CD4-positive, alpha-beta T cell treated with Interleukin-6 at 100 ng/mL for 8 hours (primary cell): Measurements from ENCODE around the gene SULT1A2.
"Not testable (repeated sequence)": the region's sequence is repeated elsewhere in the genome, so short reads cannot be mapped to it uniquely, and the experiment has no call there.

Experiments
- DNase-seq: peaks from one replicate; pipeline ENCODE4 v3.0.0-alpha.2; 2020; ENCODE audit warnings: mixed read lengths, low spot score

SULT1A2 gene

DNA sequence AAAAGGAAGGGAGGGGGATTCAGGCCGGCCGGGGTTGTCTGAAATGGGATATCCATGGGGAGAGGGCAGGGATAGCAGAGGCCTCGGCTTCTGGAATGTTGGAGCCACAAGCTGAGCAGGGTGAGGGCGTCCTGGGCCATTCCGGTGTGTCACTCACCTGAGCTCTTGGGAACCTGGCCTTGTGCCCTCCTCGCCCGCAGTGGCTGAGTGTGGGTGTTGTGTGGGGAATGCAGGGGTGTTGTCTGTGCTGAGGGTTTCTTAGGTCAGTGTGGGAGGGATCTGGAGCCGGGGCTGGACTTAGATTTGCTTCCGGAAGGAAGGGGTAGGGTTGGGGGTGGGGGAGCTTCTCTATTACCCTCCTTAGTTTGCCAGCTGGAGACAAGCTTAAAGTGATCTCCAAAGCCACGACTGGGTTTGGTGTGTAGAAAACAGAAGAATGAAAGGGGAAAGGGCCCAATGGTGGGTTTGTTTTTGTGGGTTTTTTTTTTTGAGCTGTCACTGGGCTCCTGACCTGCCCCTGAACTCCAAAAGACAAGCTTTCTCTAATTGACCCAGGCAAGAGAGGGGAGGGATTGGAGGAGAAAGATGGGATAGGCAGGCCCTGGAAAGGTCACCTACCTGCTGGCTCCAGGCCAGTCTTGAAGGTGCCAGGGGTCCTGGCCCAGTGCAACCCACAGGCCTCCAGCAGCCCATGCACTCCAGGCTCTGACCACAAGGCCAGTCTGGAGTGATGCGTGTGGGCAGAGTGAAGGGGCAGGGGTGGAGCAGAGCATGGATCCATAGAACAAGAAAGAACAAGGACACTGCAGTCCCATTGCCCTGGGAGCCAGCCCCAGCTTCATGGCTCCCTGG lies at the start of gene SULT1A2:
TSS of gene SULT1A2 (minus strand) at position 211 of the 852 bp plus-strand sequence. CDS start 1,120 bp downstream, outside the sequence.
- DNase-seq: no peak

DNA sequence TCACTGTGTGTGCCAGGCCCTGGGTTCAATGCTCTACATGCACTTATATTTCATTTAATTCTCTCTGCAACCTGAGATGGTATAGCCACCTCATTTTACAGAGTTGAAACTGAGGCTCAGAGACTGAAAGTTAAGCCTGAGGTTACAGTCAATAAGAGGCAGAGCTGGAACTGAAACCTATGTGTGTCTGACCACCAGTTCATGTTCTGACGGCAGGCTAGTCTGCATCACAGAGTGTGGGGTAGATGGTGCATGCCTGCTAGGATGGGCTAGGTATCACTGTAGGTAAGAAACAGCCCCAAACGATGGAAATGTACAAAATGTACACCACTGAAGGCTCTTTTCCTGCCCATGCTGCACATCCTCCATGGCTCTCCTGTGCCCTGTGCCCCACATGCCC lies 43.1 kb upstream of the SULT1A2 start:
- not testable (repeated sequence) for DNase-seq

DNA sequence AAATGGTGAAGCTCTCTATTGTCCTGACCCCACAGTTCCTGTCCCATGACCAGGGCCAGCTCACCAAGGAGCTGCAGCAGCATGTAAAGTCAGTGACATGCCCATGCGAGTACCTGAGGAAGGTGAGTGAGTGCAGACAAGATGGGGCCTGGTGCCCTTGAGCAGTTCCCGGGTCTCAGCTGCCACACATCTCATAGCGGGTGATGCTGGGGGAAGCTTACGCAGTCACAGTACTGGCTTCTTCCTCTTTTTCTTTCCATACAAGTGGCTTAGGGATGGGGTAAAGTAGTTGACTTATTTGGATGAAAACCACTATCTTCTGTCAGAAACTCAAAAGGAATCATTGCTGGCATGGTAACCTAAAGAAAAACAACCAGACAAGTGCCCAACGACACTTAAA lies 41.5 kb upstream of the SULT1A2 start:
- DNase-seq: not testable (repeated sequence)

DNA sequence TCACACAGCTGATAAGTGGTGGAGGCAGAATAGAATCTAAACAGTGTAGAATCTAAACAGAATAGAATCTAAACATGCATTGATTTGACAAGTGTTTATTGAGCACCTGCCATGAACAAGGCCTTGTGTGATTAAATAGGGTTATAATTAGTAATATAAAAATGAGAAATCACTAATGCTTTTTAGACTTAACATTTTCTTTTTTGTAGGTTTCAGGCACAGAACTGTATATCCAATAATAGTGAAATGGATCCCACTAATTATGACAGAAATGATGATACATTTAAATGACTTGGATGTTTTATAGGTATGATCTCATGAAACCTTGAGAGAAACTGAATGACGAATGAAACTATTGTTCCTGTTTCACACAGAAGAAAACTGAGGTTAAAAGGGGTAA lies 40.9 kb upstream of the SULT1A2 start, which contains the start of gene NPIPB8:
TSS of gene NPIPB8 (plus strand) at position 301 of the 400 bp plus-strand sequence. CDS start 296 bp downstream, outside the sequence.
- not testable (repeated sequence) for DNase-seq

DNA sequence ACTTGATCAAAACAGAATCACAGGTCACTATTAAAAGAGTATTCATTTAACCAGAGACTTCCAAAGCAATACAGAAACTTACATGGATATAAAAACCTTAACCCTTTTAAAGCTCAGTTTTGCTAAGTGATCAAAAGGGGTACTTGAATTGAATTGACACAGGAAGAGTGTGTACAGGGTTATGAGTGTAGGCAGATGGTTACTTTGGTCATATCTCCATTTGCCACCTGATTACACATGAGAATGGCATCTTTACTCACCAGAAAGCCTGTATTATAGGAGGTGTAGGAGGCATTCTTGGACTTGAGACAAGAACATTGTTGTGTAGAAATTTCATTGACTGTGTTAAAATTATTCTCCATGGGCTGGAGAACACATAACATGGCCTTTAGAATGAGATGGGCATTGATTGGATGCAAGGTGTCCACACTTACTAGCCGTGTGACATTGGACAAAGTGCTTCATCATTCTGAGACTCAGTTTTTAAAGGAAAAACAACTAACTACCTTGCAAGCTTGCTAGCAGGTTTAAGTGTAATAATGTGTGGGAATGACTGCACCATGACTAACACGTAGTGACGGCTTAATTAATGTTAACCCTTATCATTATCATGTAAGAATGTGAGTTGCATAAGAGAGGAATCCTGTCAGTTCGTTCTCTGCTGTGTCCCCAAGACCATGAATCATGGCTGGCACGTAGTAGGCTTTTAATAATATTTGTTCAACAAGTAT lies 39.4 kb upstream of the SULT1A2 start:
- DNase-seq: not testable (repeated sequence)

DNA sequence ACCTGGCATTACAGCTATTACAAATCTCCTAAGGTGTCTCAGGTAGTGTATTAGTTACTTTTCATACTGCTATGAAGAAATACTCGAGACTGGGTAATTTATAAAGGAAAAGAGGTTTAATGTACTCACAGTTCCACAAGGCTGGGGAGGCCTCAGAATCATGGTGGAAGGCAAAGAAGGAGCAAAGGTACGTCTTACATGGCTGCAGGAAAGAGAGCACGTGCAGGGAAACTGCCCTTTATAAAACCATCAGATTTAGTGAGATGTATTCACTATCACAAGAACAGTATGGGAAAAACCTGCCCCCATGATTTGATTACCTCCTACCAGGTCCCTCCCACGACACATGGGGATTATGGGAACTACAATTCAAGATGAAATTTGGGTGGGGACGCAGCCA lies 34.1 kb upstream of the SULT1A2 start:
- DNase-seq: not testable (repeated sequence)

DNA sequence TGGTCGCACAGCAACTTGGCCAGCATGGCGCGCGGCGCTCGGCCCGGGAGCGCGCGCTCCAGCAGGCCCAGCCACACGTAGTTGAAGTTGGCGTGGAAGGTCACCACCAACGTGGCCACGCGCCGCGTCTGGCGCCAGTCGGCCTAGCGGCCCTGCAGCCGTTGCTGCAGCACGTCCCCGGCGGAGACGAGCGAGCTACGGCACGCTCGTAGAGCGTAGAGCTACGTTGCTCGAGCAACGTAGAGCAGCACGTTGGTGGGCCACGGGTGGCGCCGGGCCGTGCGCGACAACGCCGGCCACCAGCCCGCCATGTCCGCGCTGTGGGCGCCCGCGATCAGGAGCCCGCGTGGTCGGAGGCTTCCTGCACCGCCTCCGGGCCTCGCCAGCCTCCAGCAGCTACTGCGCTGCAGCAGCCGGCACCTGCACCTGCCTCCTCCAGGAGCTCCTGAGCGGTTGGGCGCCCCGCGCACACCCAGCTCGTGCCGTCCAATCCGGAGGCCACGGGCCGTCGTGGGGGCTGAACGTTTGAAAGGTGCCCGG lies 26.4 kb upstream of the SULT1A2 start:
- DNase-seq: peak; percentile 64

DNA sequence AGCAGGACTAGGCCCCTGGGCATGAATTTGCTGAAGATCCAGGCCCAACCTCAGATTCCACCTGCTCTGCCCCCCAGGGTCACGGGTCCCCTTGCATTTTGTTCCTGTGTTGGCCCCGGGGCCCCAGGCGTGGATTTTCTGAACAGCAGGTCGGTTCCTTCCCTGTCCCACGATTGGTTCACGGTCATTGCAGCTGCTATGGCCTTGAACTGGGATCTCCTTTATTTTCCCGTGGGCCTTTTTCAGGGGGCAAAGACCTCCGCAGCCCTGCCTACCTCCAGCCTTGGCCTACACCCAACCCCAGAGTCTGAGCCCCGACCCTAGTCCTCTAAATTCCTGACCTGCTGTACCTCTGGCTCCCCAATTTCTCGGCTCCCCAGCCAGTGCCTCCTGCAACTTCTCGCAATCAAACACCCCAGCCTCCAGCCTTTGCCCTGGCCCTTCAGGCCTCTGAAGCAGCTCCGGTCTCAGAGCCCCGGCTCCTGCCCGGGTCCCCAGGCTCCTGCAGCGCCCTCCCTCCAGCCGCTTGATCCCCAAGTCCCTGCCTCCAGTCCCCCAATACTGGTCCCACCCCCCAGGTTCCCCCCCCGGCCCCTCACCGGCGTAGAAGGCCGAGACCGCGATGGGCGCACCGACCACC lies 25.8 kb upstream of the SULT1A2 start:
- DNase-seq: not testable (repeated sequence)

DNA sequence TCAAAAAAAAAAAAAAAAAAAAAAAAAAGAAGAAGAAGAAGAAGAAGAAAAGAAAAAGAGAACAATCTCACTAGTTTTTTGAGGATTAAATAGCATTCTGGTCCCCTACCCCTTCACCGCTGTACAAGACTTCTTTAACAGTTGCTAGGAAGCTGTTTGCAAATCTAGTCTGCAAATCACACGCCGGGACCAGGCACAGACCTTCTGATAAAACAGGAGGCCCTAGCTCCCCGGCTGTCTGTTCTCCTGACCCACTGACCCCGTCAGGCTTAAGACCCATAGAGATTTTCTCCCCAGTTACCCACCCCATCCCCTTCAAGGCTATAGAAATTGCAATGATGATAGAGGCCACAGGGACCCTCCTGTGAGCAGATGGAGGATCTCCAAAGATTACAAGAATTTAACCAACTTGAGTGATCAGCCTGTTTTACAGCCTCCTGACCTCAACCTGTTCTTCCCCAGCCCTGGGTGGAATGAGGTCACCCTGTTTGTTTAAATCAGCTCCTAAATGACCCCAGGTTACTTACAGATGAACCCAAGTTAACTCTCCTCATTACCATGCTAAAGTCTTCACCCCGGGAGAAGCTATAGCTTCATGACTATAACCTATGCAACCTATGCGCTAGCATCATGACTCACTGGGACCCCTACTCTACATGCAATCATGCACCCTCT lies 24.8 kb upstream of the SULT1A2 start:
- DNase-seq: no peak

DNA sequence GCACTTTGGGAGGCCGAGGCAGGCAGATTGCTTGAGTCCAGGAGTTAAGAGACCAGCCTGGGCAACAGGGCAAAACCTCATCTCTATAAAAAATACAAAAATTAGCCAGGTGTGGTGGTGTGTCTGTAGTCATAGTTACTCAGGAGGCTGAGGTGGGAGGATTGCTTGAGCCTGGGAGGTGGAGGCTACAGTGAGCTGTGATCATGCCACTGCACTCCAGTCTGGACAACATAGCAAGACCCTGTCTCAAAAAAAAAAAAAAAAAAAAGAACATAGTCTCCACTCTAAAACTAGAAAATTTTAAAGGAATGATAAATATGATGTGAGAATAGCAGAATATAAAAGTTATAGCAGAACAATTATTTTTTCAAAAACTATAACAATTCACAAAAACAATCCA lies 23.5 kb upstream of the SULT1A2 start:
- not testable (repeated sequence) for DNase-seq

DNA sequence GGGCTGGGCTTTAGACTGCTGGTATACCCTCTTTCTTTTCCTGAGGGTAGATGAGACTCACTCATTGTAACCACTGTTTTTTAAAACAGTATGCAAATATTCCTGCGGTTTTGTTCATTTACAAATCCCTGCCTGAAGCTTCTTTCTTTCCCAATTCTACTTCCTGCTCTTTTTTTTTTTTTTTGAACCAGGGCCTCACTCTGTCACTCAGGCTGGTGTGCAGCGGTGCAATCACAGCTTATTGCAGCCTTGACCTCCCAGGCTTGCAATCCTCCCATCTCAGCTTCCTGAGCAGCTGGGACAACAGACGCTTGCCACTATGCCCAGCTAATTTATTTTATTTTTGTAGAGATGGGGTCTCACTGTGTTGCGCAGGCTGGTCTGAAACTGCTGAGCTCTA lies 21.0 kb upstream of the SULT1A2 start:
- DNase-seq: no peak

DNA sequence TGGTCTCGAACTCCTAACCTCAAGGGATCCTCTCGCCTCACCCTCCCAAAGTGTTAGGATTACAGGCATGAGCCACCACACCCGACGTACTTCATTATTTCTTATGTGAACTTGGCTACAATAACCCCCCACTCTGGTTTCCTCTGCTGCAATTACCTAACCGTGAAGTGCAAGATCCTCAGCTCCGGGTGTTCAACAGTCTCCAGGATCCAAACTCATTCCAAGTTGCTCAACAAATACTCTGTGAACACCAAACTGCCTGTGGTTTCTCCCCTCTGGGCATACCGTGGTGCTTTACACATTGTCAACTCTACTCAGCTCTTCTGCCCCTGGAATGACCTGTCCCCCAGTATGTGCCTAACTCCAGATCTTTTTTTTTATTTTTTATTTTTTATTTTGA lies 19.8 kb upstream of the SULT1A2 start:
- no peak for DNase-seq

DNA sequence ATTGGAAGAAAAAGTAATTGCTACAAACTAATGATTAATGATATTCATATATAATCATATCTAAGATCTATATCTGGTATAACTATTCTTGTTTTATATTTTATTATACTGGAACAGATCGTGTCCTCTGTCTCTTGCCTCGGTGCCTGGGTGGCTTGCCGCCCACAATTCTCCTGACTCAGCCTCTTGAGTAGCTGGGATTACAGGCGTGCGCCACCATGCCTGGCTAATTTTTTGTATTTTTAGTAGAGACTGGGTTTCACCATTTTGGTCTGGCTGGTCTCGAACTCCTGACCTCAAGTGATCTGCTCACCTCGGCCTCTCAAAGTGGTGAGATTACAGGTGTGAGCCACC lies 19.4 kb upstream of the SULT1A2 start:
- DNase-seq: not testable (repeated sequence)

DNA sequence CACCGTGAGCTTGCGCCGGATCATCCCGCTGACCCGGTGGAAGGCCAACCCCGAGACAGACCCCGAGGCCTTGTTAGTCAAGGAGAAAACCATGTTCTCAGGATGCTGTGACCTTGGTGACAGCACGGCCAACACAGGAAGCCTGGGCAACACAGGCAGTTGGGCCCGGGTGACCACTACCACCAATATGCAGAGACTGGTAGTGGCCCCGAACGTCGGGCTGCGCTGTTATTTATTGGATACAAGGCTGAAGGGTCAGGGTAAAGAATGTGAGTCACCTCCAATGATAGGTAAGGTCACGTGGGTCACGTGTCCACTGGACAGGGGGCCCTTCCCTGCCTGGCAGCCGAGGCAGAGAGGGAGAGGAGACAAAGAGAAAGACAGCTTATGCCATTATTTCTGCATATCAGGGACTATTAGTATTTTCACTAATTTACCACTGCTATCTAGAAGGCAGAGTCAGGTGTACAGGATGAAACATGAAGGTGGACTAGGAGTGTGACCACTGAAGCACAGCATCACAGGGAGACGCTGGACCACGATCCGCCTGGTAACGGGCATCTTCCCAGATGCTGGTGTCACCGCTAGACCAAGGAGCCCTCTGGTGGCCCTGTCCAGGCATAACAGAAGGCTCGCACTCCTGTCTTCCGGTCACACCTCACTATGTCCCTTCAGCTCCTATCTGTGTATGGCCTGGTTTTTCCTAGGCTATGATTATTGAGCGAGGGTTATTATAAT lies 18.8 kb upstream of the SULT1A2 start:
- not testable (repeated sequence) for DNase-seq

DNA sequence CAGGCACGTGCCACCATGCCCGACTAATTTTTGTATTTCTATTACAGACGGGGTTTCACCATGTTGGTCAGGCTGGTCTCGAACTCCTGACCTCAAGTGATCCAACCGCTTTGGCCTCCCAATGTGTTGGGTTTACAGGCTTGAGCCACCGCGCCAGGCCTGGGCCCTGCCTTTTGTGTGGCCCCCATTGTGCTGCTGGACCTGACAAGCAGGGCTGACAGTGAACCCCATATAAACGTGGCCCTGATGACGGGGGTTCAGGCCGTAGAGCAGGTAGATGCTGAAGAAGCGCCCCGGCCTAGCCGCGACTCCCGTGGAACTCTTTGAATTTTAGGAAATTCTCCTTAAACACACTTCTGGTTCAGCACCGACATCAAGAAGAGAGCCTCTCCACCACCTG lies 17.7 kb upstream of the SULT1A2 start:
- DNase-seq: not testable (repeated sequence)

DNA sequence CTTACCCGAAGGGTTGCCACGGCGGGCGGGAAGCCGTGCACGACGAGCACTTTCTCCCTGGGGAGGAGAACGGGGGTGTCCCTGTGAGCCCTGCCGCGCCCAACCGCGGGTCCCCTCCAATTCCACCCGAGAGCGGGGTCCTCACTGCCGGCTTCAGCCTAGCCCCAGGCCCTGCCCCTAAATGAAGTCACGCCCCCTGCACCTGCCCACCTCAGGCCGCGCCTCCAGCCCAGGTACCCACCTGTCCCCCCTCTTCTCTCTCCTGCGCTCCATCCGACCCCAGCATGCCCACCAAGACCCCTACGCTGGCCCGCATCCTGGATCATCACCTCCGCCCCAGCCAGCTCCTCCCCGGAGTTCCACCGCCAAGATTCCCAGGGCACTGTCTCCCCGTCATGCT lies 17.1 kb upstream of the SULT1A2 start:
- DNase-seq: not testable (repeated sequence)

DNA sequence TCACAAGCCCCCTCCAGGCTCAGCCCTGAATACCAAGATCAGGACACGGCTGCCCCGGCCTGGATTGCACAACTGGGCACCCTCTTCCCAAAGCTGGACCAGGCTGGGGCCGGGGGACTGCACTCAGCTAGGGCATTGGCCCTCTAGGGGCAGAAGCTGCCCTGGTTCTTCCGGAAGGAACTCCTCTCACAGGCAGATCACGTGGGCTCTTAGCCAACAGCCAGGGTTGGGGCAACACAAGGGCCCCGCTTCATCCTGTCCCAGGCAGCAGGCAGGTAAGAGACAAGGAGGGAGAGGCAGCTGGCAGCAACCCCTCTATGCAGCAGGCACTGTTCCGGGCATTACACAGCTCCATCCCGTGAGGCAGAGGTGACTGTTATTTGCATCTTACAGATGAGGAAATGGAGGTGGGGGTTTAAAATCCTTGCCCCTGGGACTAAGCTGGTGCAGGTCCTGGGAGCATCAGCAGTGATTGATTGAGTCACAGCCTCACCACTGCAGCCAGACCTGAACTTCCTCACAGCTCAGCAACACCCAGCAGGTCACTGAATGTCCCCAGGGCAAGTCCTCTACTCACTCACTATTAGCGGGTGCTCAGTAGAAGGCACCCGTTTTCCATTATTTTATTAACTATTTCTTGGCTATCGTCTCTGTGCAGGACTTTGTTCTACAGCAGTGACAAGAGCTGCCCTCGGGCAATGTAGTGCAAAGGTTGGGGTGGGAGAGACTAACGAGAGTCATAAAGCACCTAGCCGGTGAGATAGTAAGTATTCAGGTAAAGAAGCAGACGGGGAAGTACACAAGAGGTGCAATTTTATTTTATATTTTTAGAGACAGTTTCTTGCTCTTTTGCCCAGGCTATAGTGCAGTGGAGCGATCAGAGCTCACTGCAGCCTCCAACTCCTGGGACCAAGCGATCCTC lies 15.8 kb upstream of the SULT1A2 start:
- DNase-seq: not testable (repeated sequence)

DNA sequence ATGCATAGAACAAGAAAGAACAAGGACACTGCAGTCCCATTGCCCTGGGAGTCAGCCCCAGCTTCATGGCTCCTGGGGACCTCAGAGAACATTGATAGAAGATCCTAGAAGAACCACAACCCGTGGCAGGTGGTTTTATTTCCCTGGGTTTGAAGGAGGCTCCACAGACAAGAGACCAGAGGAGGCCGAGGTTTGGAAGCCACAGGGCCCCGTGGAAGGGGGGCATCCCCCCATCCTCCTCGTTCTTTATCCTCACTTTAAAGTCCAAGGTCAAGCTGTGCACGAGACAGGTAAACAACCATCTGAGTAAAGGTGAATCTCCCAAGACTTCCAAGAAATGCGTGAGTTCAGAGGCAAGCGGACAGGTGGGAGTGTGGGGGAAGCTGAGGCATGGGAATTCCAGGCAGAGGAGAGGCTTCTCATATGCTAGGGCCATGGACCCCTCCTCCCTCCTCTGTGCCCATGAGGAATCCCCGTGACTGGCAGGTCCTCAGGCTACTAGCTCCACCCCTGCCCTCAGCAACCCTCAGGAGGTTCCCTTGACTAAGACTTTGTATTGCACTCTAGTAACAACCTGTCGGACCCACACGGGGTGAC lies 13.8 kb upstream of the SULT1A2 start:
- DNase-seq: no peak
